ENCODE results near the gene ZP3.
"Not testable (repeated sequence)": the region's sequence is repeated elsewhere in the genome, so short reads cannot be mapped to it uniquely, and the experiment has no call there.

Gene ZP3

GRCh38 chr7:76487969-76488368 is 63.2 kb downstream of the ZP3 start:
- not testable (repeated sequence) for DNase-seq

Measured in AML-193 (cell line).